Measurements from ENCODE around the gene LILRA5. TPM values are rescaled to one million over a fixed set of nuclear protein-coding genes. Genes with fewer than 3 reads are reported as not detected.
"Not testable (repeated sequence)": the region's sequence is repeated elsewhere in the genome, so short reads cannot be mapped to it uniquely, and the experiment has no call there.

LILRA5 gene
- total RNA-seq, 1 experiment from 2014 or later, result not detected

DNA sequence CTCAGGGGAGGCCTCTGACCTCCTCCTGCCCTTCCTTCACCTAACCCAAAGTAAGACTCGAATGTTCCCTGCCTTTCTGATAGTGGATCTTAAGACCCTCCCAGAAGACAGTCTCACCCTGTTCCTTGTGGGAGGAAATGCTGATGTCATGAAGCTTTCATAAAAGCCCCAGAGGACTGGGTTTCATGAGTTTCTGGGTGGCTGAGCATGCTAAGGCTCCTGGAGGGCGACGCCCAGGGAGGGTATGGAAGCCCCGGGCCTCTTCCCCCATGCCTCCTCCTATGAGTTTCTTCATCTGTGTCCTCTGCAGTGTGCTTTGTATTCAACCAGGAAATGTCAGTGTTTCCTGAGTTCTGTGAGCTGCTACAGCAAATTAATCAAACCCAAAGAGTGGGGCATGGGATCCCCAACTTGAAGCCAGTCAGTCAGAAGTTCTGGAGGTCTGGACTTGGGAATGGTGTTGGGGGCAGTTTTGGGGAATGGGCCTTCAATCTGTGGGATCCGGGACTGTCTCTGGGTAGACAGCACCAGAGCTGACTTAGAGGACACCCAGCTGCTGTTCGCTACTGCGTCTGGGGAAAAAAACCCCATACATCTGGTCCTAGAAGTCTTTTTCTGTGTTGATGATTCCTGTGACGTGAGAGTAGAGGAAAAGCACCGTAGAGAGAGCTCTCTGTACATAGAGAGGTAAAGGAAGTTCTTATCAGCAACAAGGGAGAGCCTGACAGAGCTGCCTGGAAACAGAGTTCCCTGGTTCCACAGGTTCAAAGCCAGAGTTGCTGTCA lies 30.1 kb downstream of the LILRA5 start:
- H3K27me3 Mint-ChIP-seq (ENCODE audit: unreplicated experiment), result peaks cover 92% of the 10 kb centered on the region
- BruUV-seq (replicated peaks), result no TSS peak
- intact Hi-C loops (cut with micrococcal nuclease; ENCODE audit: unreplicated experiment), result no loop called here

DNA sequence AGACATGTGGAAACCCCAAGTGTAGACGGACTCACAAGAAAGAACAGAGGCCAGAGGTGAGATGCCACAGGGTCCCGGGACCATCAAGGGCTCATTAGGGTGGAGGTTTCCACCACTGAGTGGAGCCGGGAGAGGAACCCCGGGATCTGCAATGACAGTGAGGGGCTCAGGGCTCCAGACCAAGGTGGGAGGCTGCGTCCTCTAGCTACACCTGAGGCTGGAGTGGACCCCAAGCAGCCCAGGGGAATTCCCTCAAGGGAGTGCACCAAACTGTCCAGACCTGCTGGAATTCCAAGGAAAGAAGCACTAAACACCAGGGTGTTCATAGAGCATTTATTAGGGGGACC lies 31.3 kb downstream of the LILRA5 start:
- CTCF ChIA-PET, result interaction anchor here (0.6 kb wide), 1 partner anchor 93 kb away, joined by 3 read pairs; no protein-coding TSS in a partner anchor
- H3K4me3 Mint-ChIP-seq (ENCODE audit: low read depth, unreplicated experiment); intact Hi-C loops (cut with micrococcal nuclease; ENCODE audit: unreplicated experiment); BruUV-seq (replicated peaks); H3K27ac Mint-ChIP-seq (ENCODE audit: unreplicated experiment); H3K36me3 Mint-ChIP-seq (ENCODE audit: insufficient read depth, unreplicated experiment); H3K9me3 Mint-ChIP-seq (ENCODE audit: low read depth, unreplicated experiment); DNase-seq; H3K4me1 Mint-ChIP-seq (ENCODE audit: low read depth, unreplicated experiment): not testable (repeated sequence)
- H3K27me3 Mint-ChIP-seq (ENCODE audit: unreplicated experiment), result peaks cover 92% of the 10 kb centered on the region

More for the DNA sequence above, 30.1 kb downstream of the LILRA5 start:
- CTCF ChIA-PET, result no interaction called here
- Mint-ChIP-seq H3K4me1 (ENCODE audit: low read depth, unreplicated experiment) (peaks cover 12% of the 10 kb centered on the region), H3K4me3 (ENCODE audit: low read depth, unreplicated experiment) (no peak overlapping the region), H3K9me3 (ENCODE audit: low read depth, unreplicated experiment) (no peaks in the 10 kb centered on the region), H3K36me3 (ENCODE audit: insufficient read depth, unreplicated experiment) (no peaks in the 10 kb centered on the region), H3K27ac (ENCODE audit: unreplicated experiment) (no peak overlapping the region)
- TF ChIP-seq CTCF (IDR thresholded peaks at IDR 0.05; ENCODE audit: unreplicated experiment), result no peak
- DNase-seq, result no peak

- BruUV-seq (replicated peaks), result no TSS peak
- H3K4me1 Mint-ChIP-seq (ENCODE audit: low read depth, unreplicated experiment), result no peaks in the 10 kb centered on the region
- intact Hi-C loops (cut with micrococcal nuclease; ENCODE audit: unreplicated experiment), result no loop called here
- no peaks in the 10 kb centered on the region for H3K9me3 Mint-ChIP-seq (ENCODE audit: low read depth, unreplicated experiment)
- H3K4me3 Mint-ChIP-seq (ENCODE audit: low read depth, unreplicated experiment), result no peak within 1 kb of the TSS
- H3K27ac Mint-ChIP-seq (ENCODE audit: unreplicated experiment), result no peak within 1 kb of the TSS
- TF ChIP-seq CTCF (IDR thresholded peaks at IDR 0.05; ENCODE audit: unreplicated experiment), result no peak
- DNase-seq, result no peak
- H3K27me3 Mint-ChIP-seq (ENCODE audit: unreplicated experiment), result peaks cover 95% of the 10 kb centered on the region
- CTCF ChIA-PET, result interaction anchor here (0.6 kb wide), 1 partner anchor 93 kb away, joined by 3 read pairs; no protein-coding TSS in a partner anchor
- H3K36me3 Mint-ChIP-seq (ENCODE audit: insufficient read depth, unreplicated experiment), result no peaks in the 10 kb centered on the region
These were observed 31.8 kb downstream of the LILRA5 start, which contains the start of gene LILRB2 for GRCh38 chr19:54281007-54281728. LILRB2 (minus strand) TSS chr19:54281110; CDS start chr19:54280496, 614 bp downstream.

DNA sequence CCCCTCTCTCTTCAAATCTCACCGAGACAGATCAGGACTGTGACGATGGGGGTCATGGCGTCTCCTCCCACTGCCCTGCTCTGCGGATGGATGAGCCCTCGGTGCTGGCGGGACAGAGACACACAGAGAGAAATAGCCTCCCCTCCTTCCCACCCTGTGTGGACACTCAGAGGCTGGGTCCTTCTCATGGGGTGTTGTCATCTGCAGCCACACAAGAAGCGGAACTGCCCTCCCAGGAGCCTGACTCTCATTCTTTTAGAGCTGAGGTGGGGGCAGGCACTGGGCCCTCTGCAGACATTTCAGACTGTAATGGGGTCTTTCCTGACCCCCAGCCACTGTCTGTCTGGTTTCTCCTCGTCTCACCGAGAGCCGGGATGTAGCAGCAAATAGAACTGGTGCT lies 32.5 kb downstream of the LILRA5 start:
- H3K9me3 Mint-ChIP-seq (ENCODE audit: low read depth, unreplicated experiment); H3K27ac Mint-ChIP-seq (ENCODE audit: unreplicated experiment); intact Hi-C loops (cut with micrococcal nuclease; ENCODE audit: unreplicated experiment); CTCF ChIA-PET; H3K36me3 Mint-ChIP-seq (ENCODE audit: insufficient read depth, unreplicated experiment); BruUV-seq (replicated peaks); H3K4me3 Mint-ChIP-seq (ENCODE audit: low read depth, unreplicated experiment); DNase-seq; H3K4me1 Mint-ChIP-seq (ENCODE audit: low read depth, unreplicated experiment): not testable (repeated sequence)
- H3K27me3 Mint-ChIP-seq (ENCODE audit: unreplicated experiment), result peaks cover 100% of the 10 kb centered on the region

DNA sequence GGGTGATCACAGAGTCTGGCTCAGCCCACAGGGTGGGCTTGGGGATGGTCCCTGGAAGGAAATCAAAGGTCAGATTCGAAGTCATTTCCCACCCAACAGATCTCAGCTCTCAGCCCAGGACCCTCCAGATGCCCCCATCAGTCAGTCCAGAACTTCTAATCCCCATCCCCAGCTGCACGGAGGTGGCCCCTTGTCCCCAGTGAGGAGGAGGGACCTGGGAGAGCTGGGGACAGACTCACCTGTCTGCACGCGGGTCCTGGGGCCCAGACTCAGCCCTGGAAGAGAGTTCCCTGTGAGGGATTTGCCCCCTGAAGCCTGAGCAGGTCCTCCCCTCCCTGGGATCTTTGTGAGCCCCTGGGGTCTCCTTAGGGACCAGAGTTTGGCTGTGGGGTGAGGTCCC lies 32.9 kb downstream of the LILRA5 start:
- intact Hi-C loops (cut with micrococcal nuclease; ENCODE audit: unreplicated experiment); H3K4me3 Mint-ChIP-seq (ENCODE audit: low read depth, unreplicated experiment); BruUV-seq (replicated peaks); H3K27ac Mint-ChIP-seq (ENCODE audit: unreplicated experiment); H3K4me1 Mint-ChIP-seq (ENCODE audit: low read depth, unreplicated experiment); H3K36me3 Mint-ChIP-seq (ENCODE audit: insufficient read depth, unreplicated experiment); DNase-seq; H3K9me3 Mint-ChIP-seq (ENCODE audit: low read depth, unreplicated experiment); CTCF ChIA-PET: not testable (repeated sequence)
- H3K27me3 Mint-ChIP-seq (ENCODE audit: unreplicated experiment), result peaks cover 100% of the 10 kb centered on the region

Measured in Calu3 (cell line).